GM12872 (cell line): ENCODE results near the gene ZNF276.

ENCODE experiments used
- CTCF ChIP-seq: IDR thresholded peaks from 3 replicates; pipeline ENCODE4 v1.5.1; 2011; ENCODE audit warnings: low read depth, mild to moderate bottlenecking, low read length, moderate library complexity; ENCODE audit not compliant: insufficient read depth

ZNF276 gene

GRCh38 chr16:89742948-89743347, 21.6 kb downstream of the ZNF276 start:
- no peak for TF ChIP-seq CTCF

- TF ChIP-seq CTCF = no peak
Measured at GRCh38 chr16:89744813-89745212, 23.5 kb downstream of the ZNF276 start.

- TF ChIP-seq CTCF = no peak
Measured at GRCh38 chr16:89746043-89746442, 24.7 kb downstream of the ZNF276 start.

GRCh38 chr16:89748076-89748475, 26.7 kb downstream of the ZNF276 start:
- TF ChIP-seq CTCF = no peak

- no peak for TF ChIP-seq CTCF
Measured at GRCh38 chr16:89748921-89749320, 27.6 kb downstream of the ZNF276 start.

- TF ChIP-seq CTCF = no peak
Measured at GRCh38 chr16:89749637-89750036, 28.3 kb downstream of the ZNF276 start.

- TF ChIP-seq CTCF = no peak
Measured at GRCh38 chr16:89759746-89760340, 38.5 kb downstream of the ZNF276 start.
